NCI-H82 treated with DMSO at 0.1 percent for 48 hours (cell line): ENCODE data around the gene CDH4.

Experiments
- DNase-seq: peaks from one replicate; lab custom pipeline; 2025; ENCODE audit not compliant: unreplicated experiment; lab: John Stamatoyannopoulos, UW

The CDH4 gene

GRCh38 chr20:61659994-61660346 lies 407.9 kb downstream of the CDH4 start:
- DNase-seq = no peak

DNA sequence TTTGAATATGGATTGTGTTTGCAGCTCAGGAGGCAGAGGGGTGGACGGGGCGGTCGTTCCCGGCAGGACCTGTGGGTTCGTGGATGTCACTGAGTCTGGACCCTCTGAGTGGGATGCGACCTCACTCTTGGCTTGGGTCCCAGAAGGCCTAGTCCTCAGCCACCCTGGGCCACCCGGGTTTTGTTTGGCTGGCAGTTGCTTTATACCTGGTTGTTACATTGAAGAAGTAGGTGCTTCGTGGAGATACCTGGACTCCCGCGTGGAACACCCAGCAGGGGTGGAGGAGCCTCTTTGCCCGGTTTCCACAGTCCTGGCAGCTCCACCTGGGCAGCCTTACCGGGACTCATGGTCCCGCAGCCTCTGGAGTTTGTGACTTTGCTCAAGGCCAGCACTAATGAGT lies 408.5 kb downstream of the CDH4 start:
- DNase-seq = no peak

- DNase-seq = no peak
Measured at GRCh38 chr20:61661025-61661424, 409.0 kb downstream of the CDH4 start.

GRCh38 chr20:61661583-61661982 lies 409.5 kb downstream of the CDH4 start:
- DNase-seq = no peak

GRCh38 chr20:61662226-61662967 lies 410.3 kb downstream of the CDH4 start:
- no peak for DNase-seq

- no peak for DNase-seq
Measured at GRCh38 chr20:61662968-61663331, 410.9 kb downstream of the CDH4 start.

DNA sequence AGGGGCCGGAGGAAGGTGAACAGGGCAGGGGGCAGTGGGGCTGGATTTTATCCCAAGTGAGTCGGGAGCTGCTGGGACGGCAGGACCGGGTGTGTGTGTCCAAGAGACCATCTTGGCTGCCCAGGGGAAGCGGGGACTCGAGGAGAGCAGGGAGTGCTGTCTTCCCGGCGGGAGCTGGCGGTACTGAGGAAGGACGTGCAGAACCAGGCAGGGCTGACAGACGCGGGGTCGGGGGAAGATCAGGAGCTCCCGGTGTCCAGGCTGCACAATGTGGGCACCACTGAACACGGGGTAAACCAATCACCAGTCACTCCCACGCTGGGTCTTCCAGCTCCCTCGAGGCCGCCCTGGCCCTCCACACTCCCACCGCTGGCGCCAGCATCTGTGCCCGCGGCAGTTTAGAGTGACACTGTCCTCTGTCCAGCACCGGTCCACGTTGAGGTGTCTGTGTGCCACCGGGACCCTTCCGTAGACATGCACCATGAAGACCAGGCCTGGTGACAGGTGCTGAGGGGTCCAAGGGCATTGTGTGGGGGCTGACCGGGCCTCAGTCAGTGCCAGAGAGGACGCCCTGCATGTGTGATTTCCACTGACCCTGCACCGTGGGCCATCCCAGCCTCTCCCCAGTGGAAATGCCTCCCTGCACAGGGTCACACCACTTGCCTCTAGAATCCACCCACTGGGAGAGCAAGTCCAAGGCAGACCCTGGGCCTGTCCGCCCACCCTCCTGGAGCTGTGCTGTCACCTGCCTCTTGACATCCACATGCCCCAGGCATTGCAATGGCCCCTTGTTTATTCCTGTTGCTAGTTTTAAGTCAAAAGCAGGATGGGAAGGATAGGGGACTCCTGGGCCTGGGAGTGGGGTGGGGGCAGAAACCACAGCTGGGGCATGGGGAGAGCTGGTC lies 411.7 kb downstream of the CDH4 start:
- no peak for DNase-seq

- no peak for DNase-seq
Measured at GRCh38 chr20:61664556-61665320, 412.7 kb downstream of the CDH4 start.

DNA sequence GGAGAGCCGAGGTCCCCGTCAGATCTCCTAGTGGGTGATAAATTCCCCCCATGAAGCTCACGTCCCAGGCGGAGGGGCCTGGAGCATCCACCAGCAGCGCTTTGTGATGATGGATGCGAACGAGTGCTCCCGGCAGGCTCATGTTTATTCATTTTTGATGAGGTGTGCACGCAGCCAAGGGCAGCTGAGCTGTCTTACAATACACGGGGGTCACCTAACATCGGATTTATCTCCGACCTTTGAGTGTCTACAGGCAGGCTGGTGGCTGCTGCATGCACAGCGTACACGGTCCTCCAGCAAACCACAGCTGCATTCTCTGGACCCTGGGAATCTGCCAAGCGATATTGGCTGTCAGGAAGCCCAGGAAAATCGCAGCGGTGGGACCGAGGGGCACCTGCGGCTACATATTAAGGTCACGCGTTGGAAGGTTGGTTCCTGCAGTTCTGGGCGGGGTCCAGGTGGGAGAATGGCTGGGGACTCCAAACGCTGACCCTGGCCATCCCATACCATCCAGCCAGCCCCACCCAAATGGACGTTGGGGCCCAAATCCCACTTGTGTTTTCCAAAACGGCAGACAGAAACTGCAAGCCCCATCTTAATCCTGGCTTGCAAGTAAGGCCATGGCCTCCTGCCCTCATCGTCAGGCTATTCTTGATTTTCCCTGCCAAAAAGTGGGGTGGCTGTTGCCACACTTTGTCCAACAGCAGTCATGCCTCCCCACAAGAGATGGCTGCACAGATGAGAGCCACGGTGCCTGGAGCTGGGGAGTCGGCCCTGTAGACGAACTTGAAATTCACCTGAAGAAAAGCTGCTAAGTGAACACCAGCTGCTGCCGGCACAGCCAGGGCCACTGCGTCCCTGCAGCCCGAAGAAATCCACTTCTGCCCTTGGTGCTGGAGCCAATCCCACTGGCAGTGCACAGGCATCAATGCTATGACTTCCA lies 413.7 kb downstream of the CDH4 start:
- DNase-seq = no peak

DNA sequence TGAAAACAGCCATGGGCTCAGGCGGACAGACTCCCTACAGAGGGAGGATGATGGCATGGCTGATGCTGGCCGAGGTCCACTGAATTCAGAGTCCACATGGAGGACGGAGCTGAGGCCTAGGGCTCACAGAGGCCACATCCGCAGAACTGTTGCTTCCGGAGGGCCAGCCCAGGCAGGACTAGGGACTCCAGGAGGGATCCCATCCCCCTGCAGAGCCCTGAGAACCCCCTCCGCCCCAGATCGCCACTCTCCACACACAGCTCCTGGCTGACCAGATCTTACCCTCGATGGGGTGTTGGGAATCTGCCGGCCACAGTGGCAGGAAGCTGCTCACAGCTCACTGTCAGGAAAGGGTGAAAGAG lies 414.4 kb downstream of the CDH4 start:
- DNase-seq = no peak

- DNase-seq = no peak
Measured at GRCh38 chr20:61667056-61667792, 415.2 kb downstream of the CDH4 start.

DNA sequence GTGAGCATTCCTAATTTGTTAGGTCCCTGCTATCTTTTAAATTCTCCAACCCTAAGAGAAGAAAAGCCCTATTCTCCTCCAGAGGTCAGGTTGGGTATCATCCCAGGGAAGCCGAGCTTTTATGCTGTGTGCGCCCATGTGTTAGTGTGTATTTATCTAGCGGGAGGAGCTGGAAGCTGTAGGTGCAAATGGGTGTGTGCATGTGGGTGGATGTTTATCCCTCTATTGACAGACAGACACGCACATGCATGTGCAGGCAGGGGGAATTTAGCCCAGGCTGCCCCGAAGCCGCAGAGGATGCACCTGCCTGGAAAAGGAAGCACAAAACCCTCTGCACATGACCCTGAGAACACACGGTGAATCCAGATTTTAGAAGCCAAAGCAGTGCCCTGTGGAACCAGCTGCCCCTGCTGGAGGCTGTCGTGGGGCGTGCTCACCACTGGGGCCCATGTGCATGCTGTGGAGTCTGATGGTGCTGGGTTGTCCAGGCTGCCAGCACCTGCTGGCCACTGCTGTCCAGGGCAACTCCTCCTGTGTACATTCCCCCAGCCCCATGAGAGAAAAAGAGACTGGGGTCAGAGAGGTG lies 416.1 kb downstream of the CDH4 start:
- DNase-seq = no peak

- no peak for DNase-seq
Measured at GRCh38 chr20:61668771-61669503, 416.9 kb downstream of the CDH4 start.

DNA sequence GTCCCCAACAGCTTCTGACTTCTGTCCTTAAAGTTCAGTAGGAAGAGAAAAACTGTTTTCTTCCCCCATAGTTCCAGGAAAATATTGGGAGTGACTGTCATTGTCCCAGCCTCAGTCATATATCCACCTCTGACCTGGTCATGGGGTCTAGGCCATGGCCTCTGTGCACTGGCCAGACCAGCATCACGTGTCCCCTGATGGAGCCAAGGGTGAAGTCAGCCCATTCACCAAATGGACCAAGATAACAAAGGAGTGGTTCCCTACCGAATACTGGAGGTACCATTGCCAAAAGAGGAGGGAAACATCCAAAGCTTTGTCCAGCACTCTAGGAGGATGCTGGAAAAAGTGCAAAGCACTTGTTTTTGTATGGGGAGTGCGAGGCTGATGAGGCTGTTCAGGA lies 418.2 kb downstream of the CDH4 start:
- no peak for DNase-seq

DNA sequence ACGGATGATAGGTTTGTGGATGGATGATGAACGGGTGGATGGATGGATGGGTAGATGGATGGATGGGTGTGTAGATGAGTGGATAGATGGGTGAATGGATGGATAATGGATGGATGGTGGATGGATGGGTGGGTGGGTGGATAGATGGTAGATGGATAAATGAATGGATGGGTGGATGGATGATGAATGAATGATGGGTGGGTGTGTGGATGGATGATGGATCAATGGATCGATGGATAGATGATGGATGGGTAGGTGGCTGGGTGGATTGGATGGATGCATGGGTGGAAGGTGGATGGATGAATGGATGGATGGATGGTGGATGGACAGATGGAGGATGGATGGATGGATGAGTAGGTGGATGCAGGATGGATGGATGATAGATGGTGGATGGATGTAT lies 419.5 kb downstream of the CDH4 start:
- DNase-seq = no peak

GRCh38 chr20:61673152-61673847 lies 421.2 kb downstream of the CDH4 start:
- DNase-seq = no peak

- no peak for DNase-seq
Measured at GRCh38 chr20:61674121-61674520, 422.1 kb downstream of the CDH4 start.

DNA sequence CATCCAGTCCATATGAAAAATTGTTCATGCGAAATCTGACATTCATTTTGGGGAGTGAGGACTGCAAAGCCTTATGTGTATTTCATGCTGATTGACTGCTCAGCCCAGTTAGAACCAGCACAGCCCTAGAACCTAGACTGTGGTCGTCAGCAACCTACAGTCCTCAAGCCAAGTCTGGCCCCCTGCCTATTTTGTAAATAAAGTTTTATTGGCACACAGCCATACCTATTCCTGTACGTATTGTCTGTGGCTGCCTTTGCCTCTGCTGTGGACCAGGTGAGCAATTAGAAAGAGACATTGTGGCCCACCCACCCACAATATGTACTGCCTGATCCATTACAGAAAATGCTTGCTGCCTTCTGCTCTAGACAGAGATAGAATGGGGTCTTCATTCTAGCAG lies 422.6 kb downstream of the CDH4 start:
- DNase-seq = no peak
